ENCODE data around the gene MACO1. TPM values are rescaled to one million over a fixed set of nuclear protein-coding genes. Genes with fewer than 3 reads are reported as not detected.
A peak's percentile ranks its signal among the peaks of the same experiment; 100 is the strongest.

The MACO1 gene
- total and polyA plus RNA-seq, 9 of the 15 experiments (the other 6 are each of a cell fraction or from before 2014, with no cell fraction given): 4.6 to 28.4 (median 21.7) TPM

GRCh38 chr1:25469177-25469576 lies 38.5 kb downstream of the MACO1 start:
- CTCF ChIA-PET (ENCODE audit: low intra/inter-chr PET ratio): no interaction called here
- intact Hi-C loops (cut with micrococcal nuclease): loop anchor here (5.0 kb wide), 1 partner anchor 37 kb away; the partner anchor contains the start of gene MACO1

GRCh38 chr1:25472471-25472870 lies 41.8 kb downstream of the MACO1 start:
- no peak for ATAC-seq
- no peaks in the 10 kb centered on the region for H3K9me3 ChIP-seq (replicated peaks; ENCODE audit: control insufficient read depth, insufficient read depth, low read depth, low read length)
- H3K27me3 ChIP-seq (ENCODE audit: control insufficient read depth in 2 of 2, insufficient read depth in 2 of 2, low read length in 2 of 2): no peaks in the 10 kb centered on the region
- H3K4me3 ChIP-seq: no peak overlapping the region
- no peak overlapping the region for H2AFZ ChIP-seq (ENCODE audit: low read depth, low read length)
- ChIA-PET POLR2A (interaction anchor here (0.7 to 1.4 kb wide), 3 partner anchors 10 to 59 kb away, joined by 3 to 8 read pairs (median 5); no protein-coding TSS in a partner anchor), CTCF (ENCODE audit: low intra/inter-chr PET ratio) (no interaction called here)
- intact Hi-C loops (cut with micrococcal nuclease): no loop called here
- peaks cover 4% of the 10 kb centered on the region for H3K9me1 ChIP-seq (ENCODE audit: control insufficient read depth, insufficient read depth, low read length)
- WGBS (ENCODE audit: insufficient coverage, low coverage, missing lambda C conversion rate): 67% methylated on average over 4 of the region's 4 CpGs
- H3K4me2 ChIP-seq (ENCODE audit: insufficient read depth, low read length): no peak overlapping the region
- H3K9ac ChIP-seq (ENCODE audit: insufficient read depth in 1 of 2, low read depth in 2 of 2, low read length in 2 of 2): no peak overlapping the region
- in situ Hi-C loops (cut with MboI): no loop called here
- BruUV-seq (replicated peaks): no TSS peak
- FAIRE-seq: no peak
- TF ChIP-seq HMGN3 (IDR thresholded peaks at IDR 0.05; ENCODE audit: borderline replicate concordance, extremely low read depth, insufficient read length, low read depth, low read length): no peak
- TF ChIP-seq CREM (IDR thresholded peaks at IDR 0.05; ENCODE audit: low read depth): no peak
- no peak for TF ChIP-seq MEF2D (tag; conservative IDR thresholded peaks at IDR 0.05; ENCODE audit: low read depth)
- no peak for TF ChIP-seq ZNF444 (CRISPR knock-in tag; IDR thresholded peaks at IDR 0.05)
- TF ChIP-seq HNRNPH1 (optimal IDR thresholded peaks at IDR 0.05; ENCODE audit: low read depth, low read length): no peak
- TF ChIP-seq MEIS2 (IDR thresholded peaks at IDR 0.05; ENCODE audit: partially characterized antibody): peak; percentile 22
- no peak for TF ChIP-seq ZFP30 (CRISPR knock-in tag; IDR thresholded peaks at IDR 0.05; ENCODE audit: borderline replicate concordance)
- peaks cover 17% of the 10 kb centered on the region; the same call in 1 of the 2 replicates for H4K20me1 ChIP-seq (replicated peaks; ENCODE audit: control insufficient read depth, insufficient read depth, low read length)
- no peak overlapping the region for H3K27ac ChIP-seq (ENCODE audit: extremely low read depth, low read depth, low read length)
- H3K79me2 ChIP-seq (ENCODE audit: control insufficient read depth, insufficient read depth, low read length): peaks cover 81% of the 10 kb centered on the region
- H3K4me1 ChIP-seq (replicated peaks in 1 of 2; ENCODE audit: control insufficient read depth in 2 of 2, insufficient read depth in 2 of 2, low read length in 2 of 2): peaks cover 8 to 34% of the 10 kb centered on the region in 2 experiments; a peak in 4 of 5 replicates
- H3K36me3 ChIP-seq (ENCODE audit: control insufficient read depth, insufficient read depth, low read length): peaks cover 35% of the 10 kb centered on the region
- DNase-seq (ENCODE audit: extremely low read depth in 1 of 4, low spot score in 3 of 4): no peak

More at GRCh38 chr1:25469177-25469576, 38.5 kb downstream of the MACO1 start:
- BruUV-seq (replicated peaks): no TSS peak
- H3K4me1 ChIP-seq (replicated peaks in 1 of 2; ENCODE audit: control insufficient read depth in 2 of 2, insufficient read depth in 2 of 2, low read length in 2 of 2): peaks cover 7 to 19% of the 10 kb centered on the region in 2 experiments; a peak in 4 of 5 replicates
- peaks cover 35% of the 10 kb centered on the region for H3K36me3 ChIP-seq (ENCODE audit: control insufficient read depth, insufficient read depth, low read length)
- no peak overlapping the region for H2AFZ ChIP-seq (ENCODE audit: low read depth, low read length)
- H3K9me3 ChIP-seq (replicated peaks; ENCODE audit: control insufficient read depth, insufficient read depth, low read depth, low read length): no peaks in the 10 kb centered on the region
- no peak for ATAC-seq
- POLR2A ChIA-PET: interaction anchor here (0.8 to 2.5 kb wide), 6 partner anchors 9 to 23 kb away, joined by 3 to 10 read pairs (median 3); no protein-coding TSS in a partner anchor
- TF ChIP-seq FOSL1 (tag; conservative IDR thresholded peaks at IDR 0.05): peak; percentile 56
- TF ChIP-seq SRSF9 (IDR thresholded peaks at IDR 0.05; ENCODE audit: borderline replicate concordance, low read depth, low read length): no peak
- no peaks in the 10 kb centered on the region for H3K9me1 ChIP-seq (ENCODE audit: control insufficient read depth, insufficient read depth, low read length)
- H3K27ac ChIP-seq (ENCODE audit: extremely low read depth, low read depth, low read length): no peak overlapping the region
- H3K27me3 ChIP-seq (ENCODE audit: control insufficient read depth in 2 of 2, insufficient read depth in 2 of 2, low read length in 2 of 2): no peaks in the 10 kb centered on the region
- H3K4me3 ChIP-seq: no peak overlapping the region
- no peak overlapping the region for H3K9ac ChIP-seq (ENCODE audit: insufficient read depth in 1 of 2, low read depth in 2 of 2, low read length in 2 of 2)
- H3K4me2 ChIP-seq (ENCODE audit: insufficient read depth, low read length): no peak overlapping the region
- no peak for DNase-seq (ENCODE audit: extremely low read depth in 1 of 4, low spot score in 3 of 4)
- 77% methylated on average over 2 of the region's 2 CpGs for WGBS (ENCODE audit: insufficient coverage, low coverage, missing lambda C conversion rate)
- in situ Hi-C loops (cut with MboI): no loop called here
- FAIRE-seq: no peak
- no peaks in the 10 kb centered on the region; the same call in 1 of the 2 replicates for H4K20me1 ChIP-seq (replicated peaks; ENCODE audit: control insufficient read depth, insufficient read depth, low read length)
- peaks cover 78% of the 10 kb centered on the region for H3K79me2 ChIP-seq (ENCODE audit: control insufficient read depth, insufficient read depth, low read length)

All from K562 (cell line).